GM19193 (cell line): ENCODE data around the gene HEG1.

Experiments used
- POLR2A ChIP-seq: IDR thresholded peaks from 4 replicates; pipeline ENCODE4 v1.6.1; 2011; ENCODE audit not compliant: insufficient read depth, insufficient read length; ENCODE audit errors: extremely low read depth

HEG1 gene

DNA sequence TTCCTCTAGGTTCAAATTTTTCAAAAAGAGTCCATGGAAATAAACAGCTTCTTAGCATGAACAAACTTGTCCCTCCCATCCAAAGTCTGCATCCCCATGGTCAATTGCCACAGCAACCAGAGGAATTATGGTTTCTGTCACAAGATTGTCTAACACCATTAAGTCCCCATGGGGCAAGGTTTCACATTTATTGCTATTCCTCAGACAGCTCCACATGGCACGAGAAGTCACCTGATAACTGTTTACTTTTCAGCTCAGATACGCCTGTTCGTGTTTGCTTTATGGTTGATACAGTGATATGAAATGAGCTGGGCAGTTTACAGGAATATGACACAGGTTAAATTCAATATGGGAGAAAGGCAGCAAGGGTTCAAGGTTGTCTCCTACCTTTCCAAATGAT, 83.3 kb downstream of the HEG1 start:
- TF ChIP-seq POLR2A = no peak

DNA sequence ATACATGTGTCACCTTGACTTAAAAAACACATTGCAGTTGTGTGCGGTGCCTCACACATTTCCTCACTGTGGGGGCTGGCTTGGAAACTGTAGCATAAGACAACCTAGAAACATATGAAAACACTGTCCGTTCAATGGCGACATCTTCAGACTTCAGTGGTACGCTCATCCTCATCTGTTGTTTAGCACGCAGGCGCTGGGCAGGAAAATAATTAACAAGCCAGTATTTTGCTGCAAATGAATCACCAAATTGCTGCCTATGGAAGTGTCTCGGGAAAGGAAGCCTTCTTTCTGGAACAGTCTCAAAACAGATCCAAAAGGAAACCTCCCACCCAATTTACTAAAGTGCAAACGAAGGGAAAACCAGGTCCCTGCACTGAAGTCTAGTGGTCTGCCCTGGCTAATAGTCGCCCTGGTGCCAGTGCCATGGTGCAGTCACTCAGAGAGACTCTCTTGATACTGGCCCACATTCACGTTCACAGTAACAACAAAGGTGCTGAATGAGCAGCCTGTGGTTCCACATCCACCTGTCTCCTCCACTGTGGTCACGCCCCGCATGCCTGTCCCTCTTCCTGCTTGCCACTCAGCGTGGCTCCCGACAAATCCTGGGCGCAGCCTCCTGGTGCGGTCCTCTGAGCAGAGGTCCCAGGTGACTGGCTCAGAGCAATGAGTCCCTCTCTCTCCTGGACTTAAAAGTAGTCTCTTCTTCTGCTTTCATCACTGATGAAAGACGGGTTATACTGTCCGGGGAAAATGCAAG, 85.7 kb downstream of the HEG1 start:
- TF ChIP-seq POLR2A = no peak

DNA sequence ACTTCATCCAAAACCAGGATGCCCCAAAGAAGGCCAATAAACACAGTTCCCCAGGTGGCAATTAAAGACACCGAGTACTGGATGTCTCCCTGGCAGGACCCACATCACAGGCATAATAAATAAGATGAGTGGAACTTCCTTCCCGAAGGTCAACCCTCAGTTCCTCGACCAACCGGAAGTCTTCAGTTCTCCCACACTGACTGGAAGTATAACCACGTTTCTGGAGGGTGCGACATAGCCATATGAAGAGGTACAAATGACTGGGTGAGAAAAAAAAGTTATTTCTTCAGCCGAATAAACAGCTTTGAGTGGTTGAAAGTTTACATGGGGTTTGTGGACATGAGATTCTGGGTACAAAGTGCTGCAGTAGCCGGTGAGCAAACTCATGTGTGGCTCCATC, 86.6 kb downstream of the HEG1 start:
- no peak for TF ChIP-seq POLR2A

DNA sequence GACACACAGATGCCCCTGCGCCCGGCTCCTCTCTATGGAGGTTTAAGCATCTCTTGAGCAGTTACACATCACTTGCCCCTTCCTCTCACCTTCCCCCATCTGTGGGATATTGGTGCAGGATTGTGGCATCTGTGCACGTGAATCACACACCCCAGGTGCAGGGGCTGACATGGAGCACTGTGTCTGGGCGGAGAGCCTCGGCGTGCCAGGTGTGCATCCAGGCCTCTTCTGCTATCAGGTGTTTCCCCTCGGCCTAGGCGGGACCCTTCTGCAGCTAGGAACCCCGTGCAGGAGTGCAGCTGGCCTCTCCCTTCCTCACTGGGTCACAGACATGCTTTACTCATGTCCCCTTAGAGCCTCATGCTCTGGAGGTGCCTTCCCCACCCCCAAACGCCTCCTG, 87.8 kb downstream of the HEG1 start:
- TF ChIP-seq POLR2A = no peak

- TF ChIP-seq POLR2A = no peak
Measured at GRCh38 chr3:124966521-124967445, 89.0 kb downstream of the HEG1 start.

DNA sequence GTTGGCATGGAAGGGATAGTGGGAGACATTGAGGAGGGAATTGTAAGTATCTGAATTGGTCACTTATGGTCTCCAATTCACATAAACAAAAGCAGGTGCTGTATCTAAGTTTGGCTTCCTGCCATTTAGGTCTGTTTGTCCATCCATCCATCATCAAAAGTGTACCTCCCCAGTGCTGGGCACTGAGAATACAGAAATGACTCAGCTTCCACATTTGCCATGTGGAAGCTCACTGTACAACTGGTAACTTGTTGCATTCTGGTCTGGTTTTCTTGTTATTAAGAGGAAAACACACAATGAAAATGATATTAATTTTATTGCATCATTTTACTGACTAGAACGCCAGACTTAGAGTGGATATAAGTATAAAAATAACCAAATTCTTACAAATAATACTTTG, 90.4 kb downstream of the HEG1 start:
- no peak for TF ChIP-seq POLR2A

- TF ChIP-seq POLR2A = no peak
Measured at GRCh38 chr3:124964387-124964786, 91.4 kb downstream of the HEG1 start.

GRCh38 chr3:124963755-124964154, 92.0 kb downstream of the HEG1 start:
- TF ChIP-seq POLR2A = no peak

DNA sequence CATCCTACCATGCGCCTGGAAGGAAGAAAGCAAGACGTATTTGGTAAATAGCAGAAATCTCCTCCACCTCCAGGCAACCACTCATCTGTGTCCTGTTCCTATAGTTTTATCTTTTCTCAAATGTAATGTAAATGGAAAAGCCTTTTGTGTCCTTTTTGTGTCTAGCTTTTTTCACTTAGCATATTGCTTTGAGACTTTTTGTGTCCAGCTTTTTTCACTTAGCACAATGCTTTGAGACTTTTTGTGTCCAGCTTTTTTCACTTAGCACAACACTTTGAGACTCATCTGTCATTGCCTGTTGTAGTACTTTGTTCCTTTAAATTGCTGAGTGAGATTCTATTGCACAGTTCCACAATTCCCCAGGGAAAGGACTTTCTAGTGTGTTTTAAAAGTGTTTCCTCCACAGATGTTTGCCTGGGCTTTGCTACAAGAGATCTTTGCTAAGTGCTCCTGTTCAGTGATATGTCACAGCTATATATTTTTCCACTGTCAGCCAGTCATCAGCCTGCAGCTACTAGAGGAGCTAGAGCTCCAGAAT, 93.3 kb downstream of the HEG1 start:
- no peak for TF ChIP-seq POLR2A

GRCh38 chr3:124960698-124961097, 95.1 kb downstream of the HEG1 start:
- no peak for TF ChIP-seq POLR2A

GRCh38 chr3:124960105-124960504, 95.7 kb downstream of the HEG1 start:
- no peak for TF ChIP-seq POLR2A

- TF ChIP-seq POLR2A = no peak
Measured at GRCh38 chr3:124952282-124952855, 103.4 kb downstream of the HEG1 start.

GRCh38 chr3:124951511-124952281, 104.1 kb downstream of the HEG1 start:
- TF ChIP-seq POLR2A = no peak

- TF ChIP-seq POLR2A = no peak
Measured at GRCh38 chr3:124950026-124950425, 105.8 kb downstream of the HEG1 start.

DNA sequence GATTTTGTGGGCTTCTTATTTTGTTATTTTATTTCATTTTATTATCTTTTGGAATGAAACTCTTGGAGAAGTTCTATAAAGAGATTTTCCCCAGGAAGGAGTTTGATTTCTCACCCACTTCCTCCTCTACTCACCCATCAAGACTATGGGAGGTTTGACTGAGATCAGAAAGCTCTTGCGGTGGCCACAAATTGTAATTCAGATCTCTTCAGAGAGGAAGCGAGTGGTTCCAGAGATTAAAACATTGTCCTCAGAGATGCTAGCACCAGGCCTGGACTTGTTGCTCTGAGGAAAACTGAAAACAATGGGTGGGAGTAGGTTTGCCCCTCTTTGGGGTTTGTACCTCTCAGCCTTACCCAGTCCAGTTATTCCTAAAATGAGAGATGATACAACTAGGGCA, 113.2 kb downstream of the HEG1 start:
- no peak for TF ChIP-seq POLR2A

DNA sequence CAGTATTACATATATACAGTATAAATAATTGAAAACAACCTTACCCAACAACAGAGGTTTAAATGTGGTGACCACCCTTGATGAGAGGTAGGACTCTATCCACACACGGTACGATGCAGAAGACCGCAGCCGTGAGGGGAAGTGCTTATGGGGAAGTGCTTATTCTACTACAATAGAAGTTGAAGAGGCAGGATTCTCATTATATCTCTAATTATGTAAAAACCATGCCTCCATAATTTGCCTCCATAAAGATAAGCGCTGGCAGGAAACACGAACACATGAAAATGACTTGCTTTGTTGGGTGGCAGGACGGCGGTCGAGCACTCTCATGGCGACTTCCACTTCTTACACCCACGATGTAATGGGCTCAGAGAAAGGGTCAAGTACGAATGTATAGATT, 114.0 kb downstream of the HEG1 start:
- no peak for TF ChIP-seq POLR2A

DNA sequence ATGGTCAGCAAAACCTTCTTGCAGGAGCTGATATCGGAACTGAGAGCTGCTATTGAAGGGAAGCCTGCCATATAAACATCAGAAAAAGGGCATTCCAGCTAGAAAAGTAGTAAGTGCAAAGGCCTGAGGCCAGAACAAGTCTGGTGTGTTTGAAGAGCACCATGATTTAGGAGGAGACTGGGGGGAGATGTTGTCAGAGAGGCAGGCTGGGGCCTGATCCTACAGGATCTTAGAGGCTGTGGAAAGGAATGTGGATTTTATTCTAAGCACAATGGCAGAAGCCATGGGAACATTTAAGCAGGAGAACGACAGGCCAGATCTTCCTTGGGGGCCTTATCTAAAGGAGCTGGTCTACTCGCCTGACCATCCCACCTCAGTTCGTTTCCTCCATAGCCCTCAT, 116.1 kb downstream of the HEG1 start:
- no peak for TF ChIP-seq POLR2A
